Heart right ventricle (tissue), 16 donors: ENCODE results near the gene LIMCH1. TPM values are rescaled to one million over a fixed set of nuclear protein-coding genes. Genes with fewer than 3 reads are reported as not detected.

Experiments
- ATAC-seq, 8 donors: fragments of 200-7000 bp; cut with Tn5 transposase; one replicate each; pipeline ENCODE4 v1.9.1; 2020; ENCODE audit warnings: mild to moderate bottlenecking in 8 of 8, moderate library complexity in 8 of 8, moderate number of reproducible peaks in 1 of 8
- DNase-seq, 2 donors: peaks; one replicate each; pipeline ENCODE4 v3.0.0-alpha.2; 2020
- H3K27ac ChIP-seq, 10 donors: fragments of 200-600 bp; sonication (generic) in 2 of 10; one replicate each; pipeline versions ENCODE4 v1.5.0 to v1.8.0; 2020 to 2022; ENCODE audit warnings: mild to moderate bottlenecking in 3 of 10
- H3K27me3 ChIP-seq, 7 donors: fragments of 200-600 bp; one replicate each; pipeline ENCODE4 v1.8.0; 2021 to 2022; ENCODE audit warnings: mild to moderate bottlenecking in 2 of 7
- H3K36me3 ChIP-seq, 9 donors: fragments of 200-600 bp; sonication (generic) in 1 of 9; one replicate each; pipeline versions ENCODE4 v1.5.0 to v1.8.0; 2020 to 2022; ENCODE audit warnings: mild to moderate bottlenecking in 2 of 9
- H3K4me1 ChIP-seq, 9 donors: fragments of 200-600 bp; sonication (generic) in 1 of 9; one replicate each; pipeline versions ENCODE4 v1.5.0 to v1.8.0; 2020 to 2022; ENCODE audit warnings: mild to moderate bottlenecking in 4 of 9
- H3K4me3 ChIP-seq, 10 donors: fragments of 200-600 bp; sonication (generic) in 2 of 10; one replicate each; pipeline versions ENCODE4 v1.5.0 to v1.8.0; 2020 to 2022; ENCODE audit warnings: mild to moderate bottlenecking in 7 of 10, moderate library complexity in 2 of 10
- H3K9me3 ChIP-seq, 11 donors: fragments of 200-600 bp in 10 of 11; sonication (generic) in 2 of 11; one replicate each; pipeline versions ENCODE4 v1.5.0 to v1.8.0; 2013 to 2022; ENCODE audit warnings: mild to moderate bottlenecking in 2 of 11, control low read depth in 1 of 11, moderate library complexity in 1 of 11
- WGBS, 2 donors: extraction: QIAGEN DNeasy Blood & Tissue Kit; methylation state at CpG; one replicate each; pipeline ENCODE4 v1.1.7; 2013; ENCODE audit warnings: inconsistent platforms in 1 of 2; 5-methylcytosine and 5-hydroxymethylcytosine counted together
- intact Hi-C, 10 donors: fragments of 100-400 bp; cut with DNase I; formaldehyde crosslinking; loops; one replicate each; pipeline versions ENCODE4 v1.11.1 to v1.14.2; 2022
- polyA plus RNA-seq, 2 donors: library from polyadenylated mRNA; stranded (reverse); fragments of 200-250 nt; gene quantifications; one replicate each; pipeline ENCODE4 v1.2.3, GENCODE V29; 2013
- total RNA-seq, 10 donors: library from RNA; stranded (reverse); fragmentation: NEBNext Ultra II Directional in 3 of 10; extraction: Animal tissue kit (Norgen Biotek cat#: 25700) in 3 of 10; gene quantifications; one replicate each; pipeline versions ENCODE4 v1.2.1 to v1.2.4, GENCODE V29; 2021 to 2023
- TF ChIP-seq, protein P1 (sequence below), 9 donors: fragments of 200-600 bp; sonication (generic) in 2 of 9; IDR thresholded peaks; one replicate each; pipeline versions ENCODE4 v1.5.0 to v1.8.0; 2021 to 2022; ENCODE audit warnings: antibody characterized with exemption in 9 of 9, mild to moderate bottlenecking in 5 of 9, moderate library complexity in 1 of 9
- donor health status: Arrhythmogenic right ventricular cardiomyopathy.
- donor health status: ischemic (EF 13 %, LVEDD 7.1; RV severe dilation, severe dysfunction).
- donor health status: healthy with polysubstance abuse.
- donor health status: DM: no; HTN: yes; CAD: no.
- donor health status: DM: no; HTN: no; CAD: no.
- donor health status: ischemic (EF 25% LVEDD 6.9; RV normal size, moderate dysfunction).
- donor health status: ischemic (EF 25% LVEDD 5.7; RV mildly dilated, moderate dysfunction).
- donor health status: healthy.
- donor health status: DM: yes; HTN: yes; CAD: no.
- donor health status: Ischemic cardiomyopathy.
- donor health status: ischemic (EF 35%, LVEDD 5.7; RV mildly dilated, moderate dysfunction).
- donor health status: nonischemic (EF 11% LVEDD 7.7; RV severe dilation, severe dysfunction).
- donor health status: DM: yes; HTN: yes; CAD: no.
- donor health status: PGD.
- donor health status: ischemic (EF 29% LVEDD 5.4; RV normal size, mild dysfunction).
- donor health status: nonischemic (EF 23%, LVEDD 6.1; RV moderate dilation, normal function).

LIMCH1 gene
- total and polyA plus RNA-seq, 12 donors: 28.4 to 410 (median 280) TPM

DNA sequence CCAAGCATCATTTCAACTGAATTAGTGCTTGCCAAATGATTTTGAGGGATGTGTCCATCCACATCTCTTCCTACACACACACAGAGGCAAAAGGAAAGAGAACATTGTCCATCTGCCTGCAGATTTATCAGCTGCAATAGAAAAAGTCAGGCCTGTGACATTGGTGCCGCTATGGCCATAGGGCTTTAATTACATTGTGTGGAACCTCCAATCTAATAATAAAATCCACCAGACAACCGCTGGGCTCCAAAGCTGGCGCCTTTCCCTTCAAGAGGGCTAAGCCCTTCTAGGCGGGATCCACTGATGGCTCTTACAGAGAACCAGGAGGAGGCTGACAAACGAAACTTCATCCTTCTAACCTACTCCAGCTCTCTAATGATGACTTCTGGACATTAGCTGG, 150.0 kb downstream of the LIMCH1 start:
- ATAC-seq: no peak
- TF ChIP-seq, protein P1, sequence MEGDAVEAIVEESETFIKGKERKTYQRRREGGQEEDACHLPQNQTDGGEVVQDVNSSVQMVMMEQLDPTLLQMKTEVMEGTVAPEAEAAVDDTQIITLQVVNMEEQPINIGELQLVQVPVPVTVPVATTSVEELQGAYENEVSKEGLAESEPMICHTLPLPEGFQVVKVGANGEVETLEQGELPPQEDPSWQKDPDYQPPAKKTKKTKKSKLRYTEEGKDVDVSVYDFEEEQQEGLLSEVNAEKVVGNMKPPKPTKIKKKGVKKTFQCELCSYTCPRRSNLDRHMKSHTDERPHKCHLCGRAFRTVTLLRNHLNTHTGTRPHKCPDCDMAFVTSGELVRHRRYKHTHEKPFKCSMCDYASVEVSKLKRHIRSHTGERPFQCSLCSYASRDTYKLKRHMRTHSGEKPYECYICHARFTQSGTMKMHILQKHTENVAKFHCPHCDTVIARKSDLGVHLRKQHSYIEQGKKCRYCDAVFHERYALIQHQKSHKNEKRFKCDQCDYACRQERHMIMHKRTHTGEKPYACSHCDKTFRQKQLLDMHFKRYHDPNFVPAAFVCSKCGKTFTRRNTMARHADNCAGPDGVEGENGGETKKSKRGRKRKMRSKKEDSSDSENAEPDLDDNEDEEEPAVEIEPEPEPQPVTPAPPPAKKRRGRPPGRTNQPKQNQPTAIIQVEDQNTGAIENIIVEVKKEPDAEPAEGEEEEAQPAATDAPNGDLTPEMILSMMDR (IDR thresholded peaks at IDR 0.05): no peak
- no peaks in the 10 kb centered on the region for H3K9me3 ChIP-seq
- 91 to 92% methylated on average over 5 of the region's 5 CpGs for WGBS, 2 donors
- H3K27ac ChIP-seq: no peak overlapping the region
- peaks cover 0 to 100% (median 76%) of the 10 kb centered on the region in 9 donors for H3K36me3 ChIP-seq
- no peaks in the 10 kb centered on the region for H3K27me3 ChIP-seq
- intact Hi-C loops: loop anchor here in 1 of 10 donors (5.0 kb wide), 1 partner anchor 199 kb away; no protein-coding TSS in a partner anchor
- DNase-seq: no peak
- H3K4me3 ChIP-seq: no peak overlapping the region
- H3K4me1 ChIP-seq: no peaks in the 10 kb centered on the region

DNA sequence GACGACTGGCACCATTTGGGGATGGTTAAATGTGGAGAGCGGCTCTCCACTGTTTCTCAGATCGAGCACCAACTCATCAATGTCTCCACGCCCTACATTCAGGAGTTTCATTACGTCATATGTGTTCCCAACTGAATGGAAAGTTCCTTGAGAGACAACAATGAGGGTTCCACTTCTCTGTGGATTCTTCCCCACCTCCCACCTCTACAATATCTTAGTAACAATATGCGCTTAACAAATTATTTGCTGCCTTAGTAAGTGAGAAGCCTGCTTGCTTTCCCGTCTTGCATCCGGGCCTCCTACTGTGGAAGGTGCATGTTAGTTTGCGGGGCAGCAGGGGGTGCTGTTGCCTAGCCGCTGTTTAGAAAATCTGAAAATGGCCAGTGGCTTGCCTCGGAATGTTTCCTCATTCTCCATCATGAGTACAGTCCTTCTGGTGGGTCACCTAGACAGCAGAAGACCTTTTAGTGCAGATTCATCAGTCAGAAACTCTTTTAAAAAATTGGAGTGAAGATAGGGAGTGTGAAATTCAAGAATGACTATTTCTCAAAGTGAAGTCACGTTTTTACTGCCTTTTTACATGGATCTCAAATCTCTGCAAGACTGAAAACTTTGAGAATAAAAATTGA, 154.9 kb downstream of the LIMCH1 start:
- intact Hi-C loops: loop anchor here in 9 of 10 donors (1.0 to 5.0 kb wide), 8 partner anchors 119 to 194 kb away; no protein-coding TSS in a partner anchor
- Histone ChIP-seq H3K36me3 (peaks cover 0 to 99% (median 35%) of the 10 kb centered on the region in 9 donors), H3K4me3 (no peak overlapping the region), H3K9me3 (no peaks in the 10 kb centered on the region), H3K4me1 (no peaks in the 10 kb centered on the region), H3K27me3 (no peaks in the 10 kb centered on the region), H3K27ac (no peak overlapping the region)
- TF ChIP-seq, protein P1 (IDR thresholded peaks at IDR 0.05): peak; percentile 58 to 85 (median 78)
- DNase-seq (peak; percentile 13), ATAC-seq (peak in 7 of 8 donors; percentile 52 to 69 (median 56))
- 52 to 55% methylated on average over 12 of the region's 12 CpGs for WGBS, 2 donors

DNA sequence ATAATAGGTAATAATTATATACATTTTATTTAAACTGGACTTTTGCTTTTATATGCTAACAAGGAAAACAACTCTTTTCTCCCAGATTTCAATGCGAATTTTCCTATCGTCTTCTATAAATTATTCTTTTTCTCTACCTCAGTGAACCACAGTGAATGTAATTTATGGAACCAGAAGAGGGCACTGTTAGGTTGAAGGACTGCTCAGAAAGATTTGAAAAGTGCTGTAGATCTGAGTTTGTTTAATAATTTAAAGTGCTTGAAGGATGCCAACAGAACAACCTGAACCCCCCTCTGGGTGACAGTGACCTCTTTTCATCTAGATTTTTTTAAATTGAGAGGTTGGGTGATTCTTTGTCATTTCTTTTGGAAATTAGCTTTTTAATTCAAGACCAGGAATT, 155.7 kb downstream of the LIMCH1 start:
- WGBS, 2 donors: 40 to 46% methylated on average over 2 of the region's 2 CpGs
- TF ChIP-seq, protein P1 (IDR thresholded peaks at IDR 0.05): peak; percentile 11 to 56 (median 29)
- Histone ChIP-seq H3K4me1 (no peaks in the 10 kb centered on the region), H3K4me3 (no peak overlapping the region), H3K9me3 (no peaks in the 10 kb centered on the region), H3K27me3 (no peaks in the 10 kb centered on the region), H3K36me3 (peaks cover 0 to 99% (median 29%) of the 10 kb centered on the region in 9 donors), H3K27ac (no peak overlapping the region)
- DNase-seq (no peak), ATAC-seq (no peak)
- intact Hi-C loops: loop anchor here in 9 of 10 donors (1.0 to 5.0 kb wide), 8 partner anchors 119 to 194 kb away; no protein-coding TSS in a partner anchor

DNA sequence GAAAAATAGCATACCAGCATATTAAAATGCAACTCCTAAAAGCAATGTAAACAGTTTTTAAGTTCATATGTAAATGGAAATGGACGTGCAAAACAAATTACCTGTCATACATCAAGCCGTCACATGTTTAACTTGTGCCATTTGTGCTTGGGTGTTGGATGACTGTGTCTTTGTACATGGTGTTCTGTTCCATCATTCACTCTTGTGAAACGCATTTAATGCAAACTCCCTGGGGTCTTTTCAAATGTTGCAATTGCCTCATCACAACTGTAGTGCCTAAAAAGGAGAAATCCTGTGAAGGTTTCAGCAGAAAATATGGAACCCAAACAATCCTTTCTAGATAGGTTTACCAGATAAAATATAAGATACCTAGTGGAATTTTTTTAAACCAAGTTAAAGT, 158.2 kb downstream of the LIMCH1 start:
- no peak overlapping the region for H3K27ac ChIP-seq
- no peaks in the 10 kb centered on the region for H3K9me3 ChIP-seq
- ATAC-seq (no peak), DNase-seq (no peak)
- intact Hi-C loops: loop anchor here in 1 of 10 donors (5.0 kb wide), 1 partner anchor 116 kb away; no protein-coding TSS in a partner anchor
- H3K4me1 ChIP-seq: no peaks in the 10 kb centered on the region
- WGBS, 2 donors: 92 to 93% methylated on average over 3 of the region's 3 CpGs
- H3K36me3 ChIP-seq: peaks cover 0 to 93% (median 9%) of the 10 kb centered on the region in 9 donors
- H3K4me3 ChIP-seq: no peak overlapping the region
- TF ChIP-seq, protein P1 (IDR thresholded peaks at IDR 0.05): no peak
- no peaks in the 10 kb centered on the region for H3K27me3 ChIP-seq
